HCT116 (cell line): ENCODE data around the gene SERPINB6. TPM values are rescaled to one million over a fixed set of nuclear protein-coding genes. Genes with fewer than 3 reads are reported as not detected.

Experiments used
- ATAC-seq: fragments of 200-7000 bp; cut with Tn5 transposase; 2 replicates; pipeline ENCODE4 v1.9.1; 2020; ENCODE audit warnings: mild to moderate bottlenecking, moderate library complexity
- BruUV-seq: library from RNA; stranded (reverse); fragments of 400-500 nt; replicated peaks from 2 replicates; lab custom pipeline; 2021; lab: Mats Ljungman, UMichigan
- CTCF ChIA-PET: fragments of 300-600 bp; sonication (Branson Sonifier 250); formaldehyde crosslinking; loops from one replicate; lab custom pipeline; 2021; ENCODE audit warnings: antibody characterized with exemption; lab: Charles Lee
- POLR2A ChIA-PET: fragments of 300-600, 350-600 bp; sonication (Branson Sonifier 250); formaldehyde crosslinking; loops from one replicate; lab custom pipeline; 2021; ENCODE audit warnings: antibody characterized with exemption; lab: Charles Lee
- RAD21 ChIA-PET, 2 experiments: fragments of 300-600 bp; sonication (Branson Sonifier 250); formaldehyde crosslinking; loops; one replicate each; lab custom pipeline; 2023; ENCODE audit warnings: low total read pairs in 2 of 2; ENCODE audit not compliant: uncharacterized antibody in 2 of 2, unreplicated experiment in 2 of 2, low non-redundant PET in 1 of 2; lab: Charles Lee
- DNase-seq: peaks from one replicate; pipeline ENCODE4 v3.0.0-alpha.2; 2010; ENCODE audit warnings: low read depth, low spot score
- H2AFZ ChIP-seq: fragments of 200-600 bp; shearing (Covaris generic), sonication (generic); 2 replicates; pipeline ENCODE4 v1.6.1; 2017; ENCODE audit warnings: low read depth, mixed run types, mixed read lengths, antibody characterized with exemption, low read length; ENCODE audit not compliant: poor library complexity, severe bottlenecking
- H3K27ac ChIP-seq: 2 replicates; pipeline ENCODE4 v1.5.1; 2012; ENCODE audit warnings: low read depth, low read length
- H3K27me3 ChIP-seq: fragments of 200-600 bp; sonication (generic); 2 replicates; pipeline ENCODE4 v1.6.1; 2016; ENCODE audit warnings: mixed run types, low read length, mixed read lengths; ENCODE audit not compliant: insufficient read depth
- H3K36me3 ChIP-seq, 2 experiments: fragments of 200-500 bp in 1 of 2; fragments of 200-600 bp in 1 of 2; sonication (Bioruptor generic) in 1 of 2; sonication (generic) in 1 of 2; 2 replicates each; pipeline versions ENCODE4 v1.5.1 to v1.6.1; 2014 to 2016; ENCODE audit warnings: low read length in 2 of 2, inconsistent platforms in 1 of 2, mixed read lengths in 1 of 2, mixed run types in 1 of 2; ENCODE audit not compliant: insufficient read depth in 2 of 2, control insufficient read depth in 1 of 2
- H3K4me1 ChIP-seq, 2 experiments: fragments of 200-600 bp in 1 of 2; sonication (generic) in 1 of 2; 2 replicates each; pipeline versions ENCODE4 v1.5.1 to v1.6.1; 2012 to 2017; ENCODE audit warnings: low read length in 2 of 2, inconsistent platforms in 1 of 2, mild to moderate bottlenecking in 1 of 2, mixed read lengths in 1 of 2, mixed run types in 1 of 2, moderate library complexity in 1 of 2; ENCODE audit not compliant: insufficient read depth in 2 of 2, control insufficient read depth in 1 of 2
- H3K4me2 ChIP-seq: fragments of 200-600 bp; sonication (generic); 2 replicates; pipeline ENCODE4 v1.6.1; 2017; ENCODE audit warnings: mixed run types, low read length, mixed read lengths
- H3K4me3 ChIP-seq, 2 experiments: fragments of 200-600 bp in 1 of 2; sonication (generic) in 1 of 2; replicated peaks in 1 of 2; 2 replicates each; pipeline ENCODE4 v1.5.1; 2011 to 2016; ENCODE audit warnings: low read length in 2 of 2, control low read depth in 1 of 2, low read depth in 1 of 2, mild to moderate bottlenecking in 1 of 2, mixed read lengths in 1 of 2, mixed run types in 1 of 2
- H3K79me2 ChIP-seq: fragments of 200-600 bp; sonication (generic); 2 replicates; pipeline ENCODE4 v1.6.1; 2017; ENCODE audit warnings: mild to moderate bottlenecking, mixed run types, low read length, moderate library complexity, mixed read lengths; ENCODE audit not compliant: insufficient read depth
- H3K9ac ChIP-seq: fragments of 200-600 bp; sonication (generic); 2 replicates; pipeline ENCODE4 v1.6.1; 2016; ENCODE audit warnings: low read length, mixed read lengths
- H3K9me2 ChIP-seq: fragments of 200-600 bp; sonication (generic), shearing (Covaris generic); 2 replicates; pipeline ENCODE4 v1.6.1; 2017; ENCODE audit warnings: mixed run types, mild to moderate bottlenecking, moderate library complexity; ENCODE audit not compliant: insufficient read depth
- H3K9me3 ChIP-seq, 2 experiments: fragments of 200-500 bp in 1 of 2; fragments of 200-600 bp in 1 of 2; sonication (Bioruptor generic) in 1 of 2; sonication (generic) in 1 of 2; 2 replicates each; pipeline ENCODE4 v1.6.1; 2014 to 2017; ENCODE audit warnings: low read length in 2 of 2, mixed read lengths in 2 of 2, inconsistent platforms in 1 of 2, low read depth in 1 of 2, mild to moderate bottlenecking in 1 of 2, mixed run types in 1 of 2, moderate library complexity in 1 of 2; ENCODE audit not compliant: control insufficient read depth in 1 of 2, insufficient read depth in 1 of 2
- H4K20me1 ChIP-seq: fragments of 200-600 bp; sonication (generic), shearing (Covaris generic); 2 replicates; pipeline ENCODE4 v1.6.1; 2017; ENCODE audit warnings: mixed run types, mild to moderate bottlenecking, moderate library complexity; ENCODE audit not compliant: insufficient read depth
- CEBPB ChIP-seq: IDR thresholded peaks from 2 replicates; pipeline ENCODE4 v1.6.1; 2012; ENCODE audit warnings: low read depth
- EGR1 ChIP-seq: IDR thresholded peaks from 2 replicates; pipeline ENCODE4 v1.6.1; 2012; ENCODE audit warnings: low read depth
- EZH2 ChIP-seq: fragments of 200-600 bp; sonication (generic); IDR thresholded peaks from 2 replicates; pipeline ENCODE4 v1.6.1; 2017; ENCODE audit warnings: antibody characterized with exemption, mixed run types
- FOSL1 ChIP-seq: IDR thresholded peaks from 2 replicates; pipeline ENCODE4 v1.6.1; 2012; ENCODE audit warnings: low read depth
- JUND ChIP-seq: IDR thresholded peaks from 2 replicates; pipeline ENCODE4 v1.6.1; 2012
- POLR2A ChIP-seq: IDR thresholded peaks from 2 replicates; pipeline ENCODE4 v1.7.0; 2011; ENCODE audit warnings: borderline replicate concordance; ENCODE audit not compliant: insufficient read depth, insufficient read length; ENCODE audit errors: extremely low read depth
- RAD21 ChIP-seq: IDR thresholded peaks from 2 replicates; pipeline ENCODE4 v1.6.1; 2012; ENCODE audit warnings: low read depth, mild to moderate bottlenecking
- YY1 ChIP-seq: IDR thresholded peaks from 2 replicates; pipeline ENCODE4 v1.6.1; 2011; ENCODE audit warnings: low read length, low read depth, moderate library complexity, mild to moderate bottlenecking; ENCODE audit not compliant: insufficient replicate concordance; ENCODE audit errors: extremely low read depth
- ZFX ChIP-seq: fragments of 450-650 bp; IDR thresholded peaks from 2 replicates; pipeline ENCODE4 v1.6.1; 2017
- intact Hi-C: fragments of 100-400 bp; cut with micrococcal nuclease; formaldehyde crosslinking; loops from 2 replicates; pipeline ENCODE4 v1.10.0; 2022
- total RNA-seq: library from RNA; stranded (reverse); gene quantifications from one replicate; pipeline ENCODE4 v1.2.1, GENCODE V29; 2021; ENCODE audit not compliant: unreplicated experiment
- TF ChIP-seq, protein P1 (sequence below), 3 experiments: fragments of 200-600 bp in 1 of 3; sonication (generic) in 1 of 3; IDR thresholded peaks in 2 of 3; conservative IDR thresholded peaks in 1 of 3; 2 replicates each; pipeline ENCODE4 v1.5.1; 2012 to 2017; ENCODE audit warnings: low read depth in 2 of 3, low read length in 2 of 3, antibody characterized with exemption in 1 of 3, borderline replicate concordance in 1 of 3, control low read depth in 1 of 3, mild to moderate bottlenecking in 1 of 3, mixed read lengths in 1 of 3, mixed run types in 1 of 3, moderate library complexity in 1 of 3; ENCODE audit not compliant: insufficient read depth in 1 of 3
- TF ChIP-seq, protein P2 (sequence below): IDR thresholded peaks from 2 replicates; pipeline ENCODE4 v1.6.1; 2012
- TF ChIP-seq, protein P3 (sequence below): IDR thresholded peaks from 2 replicates; pipeline ENCODE4 v1.6.1; 2012; ENCODE audit warnings: low read depth
- TF ChIP-seq, protein P4 (sequence below): IDR thresholded peaks from 2 replicates; pipeline ENCODE4 v1.6.1; 2011; ENCODE audit warnings: mild to moderate bottlenecking, low read length, moderate library complexity; ENCODE audit not compliant: insufficient replicate concordance; ENCODE audit errors: extremely low read depth

Gene SERPINB6
- total RNA-seq, 1 experiment from 2014 or later, result 103 TPM

DNA sequence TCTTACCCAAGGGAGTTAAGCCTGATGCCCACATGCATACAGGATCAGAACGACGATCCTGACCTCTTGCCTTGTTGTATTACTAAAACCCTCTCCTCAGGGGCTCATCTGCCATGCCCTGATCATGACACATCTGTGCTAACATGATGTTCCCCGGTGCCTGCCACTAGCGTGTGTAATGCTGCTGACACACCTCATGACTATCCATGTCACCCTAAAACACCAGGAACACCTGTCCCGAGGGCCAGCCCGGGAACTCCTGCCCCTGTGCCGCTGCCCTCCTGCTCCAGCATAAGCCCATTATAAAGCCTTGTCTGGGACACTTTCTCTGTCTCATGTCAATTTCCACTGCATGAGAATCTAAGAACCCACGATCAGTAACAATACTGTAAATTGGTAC, 7.6 kb downstream of the SERPINB6 start:
- no peak overlapping the region for H2AFZ ChIP-seq
- H3K9me2 ChIP-seq, result no peaks in the 10 kb centered on the region
- no peak for ATAC-seq
- BruUV-seq, result no TSS peak
- ChIA-PET POLR2A (no interaction called here), CTCF (interaction anchor here (1.0 to 1.7 kb wide), 3 partner anchors 11 to 172 kb away, joined by 3 to 12 read pairs (median 3); no protein-coding TSS in a partner anchor)
- no peak overlapping the region for H3K4me2 ChIP-seq
- no peaks in the 10 kb centered on the region for H3K9me3 ChIP-seq
- TF ChIP-seq JUND (no peak), EGR1 (no peak), ZFX (no peak), YY1 (no peak), POLR2A (no peak), RAD21 (no peak), CEBPB (no peak), FOSL1 (no peak), EZH2 (no peak)
- TF ChIP-seq, protein P1, sequence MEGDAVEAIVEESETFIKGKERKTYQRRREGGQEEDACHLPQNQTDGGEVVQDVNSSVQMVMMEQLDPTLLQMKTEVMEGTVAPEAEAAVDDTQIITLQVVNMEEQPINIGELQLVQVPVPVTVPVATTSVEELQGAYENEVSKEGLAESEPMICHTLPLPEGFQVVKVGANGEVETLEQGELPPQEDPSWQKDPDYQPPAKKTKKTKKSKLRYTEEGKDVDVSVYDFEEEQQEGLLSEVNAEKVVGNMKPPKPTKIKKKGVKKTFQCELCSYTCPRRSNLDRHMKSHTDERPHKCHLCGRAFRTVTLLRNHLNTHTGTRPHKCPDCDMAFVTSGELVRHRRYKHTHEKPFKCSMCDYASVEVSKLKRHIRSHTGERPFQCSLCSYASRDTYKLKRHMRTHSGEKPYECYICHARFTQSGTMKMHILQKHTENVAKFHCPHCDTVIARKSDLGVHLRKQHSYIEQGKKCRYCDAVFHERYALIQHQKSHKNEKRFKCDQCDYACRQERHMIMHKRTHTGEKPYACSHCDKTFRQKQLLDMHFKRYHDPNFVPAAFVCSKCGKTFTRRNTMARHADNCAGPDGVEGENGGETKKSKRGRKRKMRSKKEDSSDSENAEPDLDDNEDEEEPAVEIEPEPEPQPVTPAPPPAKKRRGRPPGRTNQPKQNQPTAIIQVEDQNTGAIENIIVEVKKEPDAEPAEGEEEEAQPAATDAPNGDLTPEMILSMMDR (IDR thresholded peaks at IDR 0.05 in 2 of 3, conservative IDR thresholded peaks at IDR 0.05 in 1 of 3; ENCODE audit: borderline replicate concordance in 1 of 3, insufficient read depth in 1 of 3, low read depth in 2 of 3, low read length in 2 of 3), result no peak
- TF ChIP-seq, protein P2, sequence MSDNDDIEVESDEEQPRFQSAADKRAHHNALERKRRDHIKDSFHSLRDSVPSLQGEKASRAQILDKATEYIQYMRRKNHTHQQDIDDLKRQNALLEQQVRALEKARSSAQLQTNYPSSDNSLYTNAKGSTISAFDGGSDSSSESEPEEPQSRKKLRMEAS, result no peak
- TF ChIP-seq, protein P3, sequence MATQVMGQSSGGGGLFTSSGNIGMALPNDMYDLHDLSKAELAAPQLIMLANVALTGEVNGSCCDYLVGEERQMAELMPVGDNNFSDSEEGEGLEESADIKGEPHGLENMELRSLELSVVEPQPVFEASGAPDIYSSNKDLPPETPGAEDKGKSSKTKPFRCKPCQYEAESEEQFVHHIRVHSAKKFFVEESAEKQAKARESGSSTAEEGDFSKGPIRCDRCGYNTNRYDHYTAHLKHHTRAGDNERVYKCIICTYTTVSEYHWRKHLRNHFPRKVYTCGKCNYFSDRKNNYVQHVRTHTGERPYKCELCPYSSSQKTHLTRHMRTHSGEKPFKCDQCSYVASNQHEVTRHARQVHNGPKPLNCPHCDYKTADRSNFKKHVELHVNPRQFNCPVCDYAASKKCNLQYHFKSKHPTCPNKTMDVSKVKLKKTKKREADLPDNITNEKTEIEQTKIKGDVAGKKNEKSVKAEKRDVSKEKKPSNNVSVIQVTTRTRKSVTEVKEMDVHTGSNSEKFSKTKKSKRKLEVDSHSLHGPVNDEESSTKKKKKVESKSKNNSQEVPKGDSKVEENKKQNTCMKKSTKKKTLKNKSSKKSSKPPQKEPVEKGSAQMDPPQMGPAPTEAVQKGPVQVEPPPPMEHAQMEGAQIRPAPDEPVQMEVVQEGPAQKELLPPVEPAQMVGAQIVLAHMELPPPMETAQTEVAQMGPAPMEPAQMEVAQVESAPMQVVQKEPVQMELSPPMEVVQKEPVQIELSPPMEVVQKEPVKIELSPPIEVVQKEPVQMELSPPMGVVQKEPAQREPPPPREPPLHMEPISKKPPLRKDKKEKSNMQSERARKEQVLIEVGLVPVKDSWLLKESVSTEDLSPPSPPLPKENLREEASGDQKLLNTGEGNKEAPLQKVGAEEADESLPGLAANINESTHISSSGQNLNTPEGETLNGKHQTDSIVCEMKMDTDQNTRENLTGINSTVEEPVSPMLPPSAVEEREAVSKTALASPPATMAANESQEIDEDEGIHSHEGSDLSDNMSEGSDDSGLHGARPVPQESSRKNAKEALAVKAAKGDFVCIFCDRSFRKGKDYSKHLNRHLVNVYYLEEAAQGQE, result no peak
- TF ChIP-seq, protein P4, sequence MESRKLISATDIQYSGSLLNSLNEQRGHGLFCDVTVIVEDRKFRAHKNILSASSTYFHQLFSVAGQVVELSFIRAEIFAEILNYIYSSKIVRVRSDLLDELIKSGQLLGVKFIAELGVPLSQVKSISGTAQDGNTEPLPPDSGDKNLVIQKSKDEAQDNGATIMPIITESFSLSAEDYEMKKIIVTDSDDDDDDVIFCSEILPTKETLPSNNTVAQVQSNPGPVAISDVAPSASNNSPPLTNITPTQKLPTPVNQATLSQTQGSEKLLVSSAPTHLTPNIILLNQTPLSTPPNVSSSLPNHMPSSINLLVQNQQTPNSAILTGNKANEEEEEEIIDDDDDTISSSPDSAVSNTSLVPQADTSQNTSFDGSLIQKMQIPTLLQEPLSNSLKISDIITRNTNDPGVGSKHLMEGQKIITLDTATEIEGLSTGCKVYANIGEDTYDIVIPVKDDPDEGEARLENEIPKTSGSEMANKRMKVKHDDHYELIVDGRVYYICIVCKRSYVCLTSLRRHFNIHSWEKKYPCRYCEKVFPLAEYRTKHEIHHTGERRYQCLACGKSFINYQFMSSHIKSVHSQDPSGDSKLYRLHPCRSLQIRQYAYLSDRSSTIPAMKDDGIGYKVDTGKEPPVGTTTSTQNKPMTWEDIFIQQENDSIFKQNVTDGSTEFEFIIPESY, result no peak
- TF ChIP-seq, all 23 proteins: peak for 0
- Histone ChIP-seq H3K79me2 (peaks cover 30% of the 10 kb centered on the region), H4K20me1 (no peaks in the 10 kb centered on the region), H3K36me3 (0 out of 4 replicates have a peak, but pooled peaks cover 0 to under 1% of the 10 kb centered on the region in 2 experiments), H3K27ac (no peak overlapping the region), H3K9ac (no peak overlapping the region), H3K4me1 (peaks cover 4 to 32% of the 10 kb centered on the region in 2 experiments), H3K27me3 (no peaks in the 10 kb centered on the region), H3K4me3 (no peak overlapping the region)
- no peak for DNase-seq
- intact Hi-C loops, result no loop called here
- RAD21 ChIA-PET, result no interaction called here
